GM18909 (cell line): Measurements from ENCODE around the gene HCAR1.
"Not testable (repeated sequence)": the region's sequence is repeated elsewhere in the genome, so short reads cannot be mapped to it uniquely, and the experiment has no call there.

Experiments
- ATAC-seq: cut with Tn5 transposase; IDR thresholded peaks from one replicate; pipeline ENCODE4 v1.9.1; 2021; ENCODE audit warnings: mild to moderate bottlenecking; ENCODE audit not compliant: unreplicated experiment, poor library complexity

HCAR1 gene

GRCh38 chr12:122680989-122681388 is 49.7 kb downstream of the HCAR1 start:
- not testable (repeated sequence) for ATAC-seq

DNA sequence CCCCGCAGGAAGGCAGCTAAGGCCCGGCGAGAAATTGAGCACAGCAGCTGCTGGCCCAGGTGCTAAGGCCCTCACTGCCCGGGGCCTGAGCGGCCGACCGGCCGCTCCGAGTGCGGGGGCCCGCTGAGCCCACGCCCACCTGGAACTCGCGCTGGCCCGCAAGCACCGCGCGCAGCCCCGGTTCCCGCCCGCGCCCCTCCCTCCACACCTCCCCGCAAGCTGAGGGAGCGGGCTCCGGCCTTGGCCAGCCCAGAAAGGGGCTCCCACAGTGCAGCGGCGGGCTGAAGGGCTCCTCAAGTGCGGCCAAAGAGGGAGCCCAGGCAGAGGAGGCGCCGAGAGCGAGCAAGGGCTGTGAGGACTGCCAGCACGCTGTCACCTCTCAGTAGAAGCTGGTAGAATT is 53.9 kb downstream of the HCAR1 start:
- ATAC-seq = not testable (repeated sequence)
